ENCODE measurements around the gene PSMC4.

The PSMC4 gene
- 65.8 to 82.2 (median 72.4) reads per million in 4 donors for total RNA-seq

DNA sequence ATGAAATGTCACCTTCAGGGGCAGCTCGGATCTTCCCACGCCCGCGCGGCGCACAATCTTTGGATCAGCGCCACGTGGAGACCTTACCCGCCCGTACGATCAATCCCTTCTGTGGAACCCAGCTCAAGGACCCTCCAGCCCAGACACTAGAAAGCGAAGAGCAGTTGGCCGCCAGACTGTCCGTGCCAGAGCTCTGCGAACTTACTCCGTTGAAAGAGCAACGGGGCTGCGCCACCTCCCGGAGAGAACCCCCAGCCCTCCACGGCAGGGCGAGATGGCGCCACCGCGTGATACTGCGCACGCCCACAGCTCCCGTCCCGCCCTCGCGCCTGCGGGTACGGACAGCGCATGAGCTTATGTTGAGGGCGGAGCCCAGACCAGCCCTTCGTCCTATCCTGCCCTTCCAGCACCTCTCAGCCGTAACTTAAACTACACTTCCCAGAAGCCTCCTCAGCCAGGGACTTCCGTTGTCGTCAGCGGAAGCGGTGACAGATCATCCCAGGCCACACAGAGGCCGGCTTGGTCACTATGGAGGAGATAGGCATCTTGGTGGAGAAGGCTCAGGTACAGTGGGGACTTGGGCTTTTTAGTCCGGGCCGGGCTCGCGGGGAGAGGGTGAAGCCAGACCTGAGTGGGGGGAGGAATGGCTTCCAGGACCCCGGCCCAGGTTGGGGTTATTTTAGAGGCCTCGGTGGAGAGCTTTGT lies at the start of gene PSMC4:
PSMC4 (plus strand) TSS at position 491 of the 705 bp plus-strand sequence; CDS start at position 529, 38 bp downstream.
- peak; percentile 95 to 99 (median 97) for DNase-seq

- no peak for DNase-seq
These were observed 47.1 kb upstream of the PSMC4 start for GRCh38 chr19:39923862-39924261.

GRCh38 chr19:39924389-39924788 lies 46.6 kb upstream of the PSMC4 start:
- DNase-seq = no peak

GRCh38 chr19:39924952-39925351 lies 46.0 kb upstream of the PSMC4 start:
- DNase-seq = no peak

DNA sequence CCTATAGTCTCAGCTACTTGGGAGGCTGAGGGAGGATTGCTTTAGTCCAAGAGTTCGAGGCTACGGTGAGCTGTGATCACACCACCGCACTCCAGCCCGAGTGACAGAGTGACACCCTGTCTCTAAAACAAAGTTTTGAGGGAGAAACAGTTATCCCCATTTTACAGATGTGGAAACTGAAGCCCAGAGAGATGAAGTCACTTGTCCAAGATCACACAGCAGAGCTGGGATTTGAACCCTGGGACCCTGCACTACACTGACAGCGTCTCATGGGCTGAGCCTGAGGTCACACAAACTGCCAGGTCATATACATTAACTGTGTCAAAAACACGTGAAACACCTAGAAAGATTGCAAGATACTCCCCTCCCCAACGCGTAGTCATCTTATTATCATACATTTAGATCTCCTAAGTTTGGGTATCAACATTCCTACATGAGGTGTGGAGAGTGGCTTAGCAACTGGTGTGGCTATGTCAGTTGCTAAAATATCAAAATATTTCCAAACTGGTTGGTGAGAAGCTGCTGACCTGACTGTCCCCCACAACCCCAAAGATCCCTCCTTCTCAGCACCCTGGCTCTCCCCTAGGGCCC lies 44.7 kb upstream of the PSMC4 start:
- no peak for DNase-seq

DNA sequence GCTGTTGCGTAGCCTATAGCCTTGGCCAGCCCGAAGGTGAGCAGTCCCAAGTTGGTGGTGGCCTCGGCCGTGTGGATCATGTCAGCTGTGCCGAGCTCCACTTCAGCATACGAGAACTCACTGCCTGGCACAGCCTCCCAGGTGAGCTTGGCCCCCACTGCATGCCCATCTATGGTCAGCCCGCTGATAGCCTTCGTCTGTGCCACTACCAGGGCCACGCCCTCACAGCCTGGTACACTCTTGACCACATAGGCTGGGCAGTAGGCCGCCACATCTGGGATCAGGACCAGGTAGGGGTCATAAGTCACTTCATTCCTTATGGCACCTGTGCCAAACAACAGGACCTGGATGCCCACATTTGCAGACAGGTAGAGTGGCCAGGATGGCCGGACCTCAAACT lies 43.9 kb upstream of the PSMC4 start:
- no peak for DNase-seq

DNA sequence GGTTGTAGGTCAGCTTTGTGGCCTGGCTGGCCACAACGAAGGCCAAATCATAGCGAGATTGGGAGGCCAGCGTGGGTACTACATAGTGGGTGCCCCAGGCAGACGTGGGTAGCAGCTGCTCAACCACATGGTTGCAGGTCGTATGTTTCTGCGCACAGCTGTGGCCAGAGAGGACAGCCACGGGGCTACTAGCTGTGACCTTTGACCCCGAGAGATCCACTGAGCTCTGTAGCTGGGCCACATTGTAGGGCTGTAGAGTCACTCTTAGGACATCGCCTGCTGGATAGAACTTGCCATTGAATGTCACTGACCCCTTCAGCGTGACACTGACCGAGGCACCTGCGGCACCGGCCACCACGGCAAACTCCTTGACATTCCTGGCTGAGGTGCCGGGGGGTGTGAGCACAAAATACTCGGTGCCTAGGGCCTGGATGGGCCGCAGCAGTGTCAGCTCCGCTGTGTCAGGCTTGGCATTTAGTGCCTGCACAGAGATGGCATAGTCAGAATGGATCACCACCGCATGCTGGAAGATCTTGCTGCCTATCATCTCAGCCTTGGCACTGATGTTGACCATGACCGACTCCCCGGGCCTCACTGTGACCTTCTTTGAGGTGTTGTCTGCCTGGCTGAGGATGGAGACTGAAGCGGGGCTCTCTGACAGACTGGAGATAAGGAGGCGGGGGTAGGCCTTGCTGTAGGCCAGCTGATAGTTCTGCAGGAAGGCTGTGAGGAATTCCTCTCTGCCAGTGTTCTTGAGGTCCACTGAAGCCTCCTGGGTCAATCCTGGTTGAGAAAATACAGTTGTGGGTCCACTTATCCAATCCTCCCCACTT lies 43.2 kb upstream of the PSMC4 start:
- DNase-seq = no peak

DNA sequence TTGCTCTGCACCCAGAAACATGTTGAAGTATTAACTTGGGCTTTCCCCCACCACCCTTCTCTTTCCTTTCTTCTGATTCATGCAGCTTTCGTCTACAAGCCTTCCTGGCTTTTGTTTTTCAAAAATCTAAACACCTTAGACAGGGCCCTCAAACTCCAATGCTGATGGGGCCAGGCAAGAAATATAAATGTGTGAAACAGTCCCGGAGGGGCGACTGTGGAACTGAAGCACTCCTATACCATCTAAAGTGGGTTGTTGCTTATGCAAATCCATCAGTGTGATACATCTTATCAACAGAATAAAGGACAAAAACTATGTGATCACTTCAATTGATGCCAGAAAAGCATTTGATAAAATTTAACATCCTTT lies 42.6 kb upstream of the PSMC4 start:
- DNase-seq = no peak

DNA sequence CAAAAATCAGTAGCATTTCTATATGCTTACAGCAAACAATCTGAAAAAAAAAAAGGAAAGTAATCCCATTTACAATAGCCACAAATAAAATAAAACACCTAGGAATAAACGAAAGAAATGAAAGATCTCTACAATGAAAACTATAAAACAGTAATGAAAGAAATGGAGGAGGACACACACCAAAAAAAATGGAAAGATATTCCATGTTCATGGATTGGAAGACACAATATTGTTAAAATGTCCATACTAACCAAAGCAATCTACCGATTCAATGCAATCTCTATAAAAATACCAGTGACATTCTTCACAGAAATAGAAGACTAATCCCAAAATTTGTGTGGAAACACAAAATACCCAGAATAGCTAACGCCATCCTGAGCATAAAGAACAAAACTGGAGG lies 41.2 kb upstream of the PSMC4 start:
- DNase-seq = no peak

- DNase-seq = no peak
These were observed 36.2 kb upstream of the PSMC4 start, which contains the start of gene FCGBP for GRCh38 chr19:39934584-39935363. Gene FCGBP (minus strand): TSS chr19:39934634.

DNA sequence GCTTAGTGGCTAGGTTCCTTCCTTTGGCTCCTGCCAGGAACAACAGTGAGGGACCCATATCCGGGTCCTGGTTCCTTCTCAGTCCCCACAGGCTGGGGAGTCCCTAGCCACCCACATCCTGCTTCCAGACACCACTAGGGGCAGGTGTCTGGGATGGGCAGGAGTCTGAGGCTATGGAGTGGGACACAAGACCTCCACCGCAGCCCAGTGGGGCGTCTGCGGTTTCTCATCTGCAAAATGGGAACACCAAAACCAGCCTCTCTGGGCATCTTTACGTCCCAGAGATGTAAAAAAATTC lies 35.7 kb upstream of the PSMC4 start:
- no peak for DNase-seq

- DNase-seq = no peak
These were observed 34.9 kb upstream of the PSMC4 start for GRCh38 chr19:39936020-39936419.

GRCh38 chr19:39936622-39937021 lies 34.3 kb upstream of the PSMC4 start:
- DNase-seq = no peak

DNA sequence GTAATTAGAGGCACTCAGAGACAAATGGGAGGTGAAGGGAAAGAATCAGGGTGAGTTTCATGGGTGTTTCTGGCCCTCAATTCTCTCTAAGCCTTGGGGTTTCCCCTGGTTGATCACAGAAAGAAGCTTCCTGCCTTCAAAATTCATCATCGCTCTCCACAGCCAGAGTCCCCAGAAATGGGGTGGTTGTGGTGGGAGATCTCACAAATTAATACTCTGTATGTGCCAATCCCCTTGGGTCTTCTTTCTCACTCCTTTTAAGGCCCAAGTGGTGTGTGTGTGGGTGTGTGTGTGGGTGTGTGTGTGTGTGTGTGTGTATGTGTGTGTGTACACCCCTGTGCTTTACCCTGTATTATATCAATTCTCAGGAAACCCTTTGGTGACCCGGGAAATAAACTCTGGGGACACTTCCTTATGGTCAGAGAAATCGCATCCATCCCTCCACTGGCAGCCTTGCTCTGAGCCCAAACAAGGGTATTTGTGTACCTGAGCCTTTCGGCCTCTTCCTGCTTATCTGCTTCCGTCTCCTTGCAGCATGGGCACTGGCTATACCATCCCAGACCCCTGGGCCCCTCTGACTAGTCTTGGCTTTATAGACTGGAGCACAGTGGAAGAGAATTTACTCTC lies 33.8 kb upstream of the PSMC4 start:
- peak in 1 of 5 donors; percentile 25 for DNase-seq

- no peak for DNase-seq
These were observed 33.2 kb upstream of the PSMC4 start for GRCh38 chr19:39937787-39938186.

DNA sequence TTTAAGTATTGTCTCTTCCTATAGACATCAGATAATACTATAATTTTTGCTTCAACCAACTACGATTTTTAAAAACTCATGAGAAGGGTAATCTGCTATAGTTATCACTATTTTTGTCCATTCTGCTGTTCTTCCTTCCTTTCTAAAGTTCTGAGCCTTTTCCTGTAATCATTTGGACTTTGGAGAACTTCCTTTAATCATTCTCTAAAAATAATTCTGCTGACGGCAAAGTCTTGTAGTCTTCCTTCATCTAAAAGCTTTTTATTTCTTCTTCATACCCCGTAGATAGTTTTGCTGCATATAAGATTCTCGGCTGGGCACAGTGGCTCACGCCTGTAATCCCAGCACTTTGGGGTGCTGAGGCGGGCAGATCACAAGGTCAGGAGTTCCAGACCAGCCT lies 31.4 kb upstream of the PSMC4 start:
- no peak for DNase-seq

GRCh38 chr19:39940221-39940833 lies 30.6 kb upstream of the PSMC4 start:
- no peak for DNase-seq

DNA sequence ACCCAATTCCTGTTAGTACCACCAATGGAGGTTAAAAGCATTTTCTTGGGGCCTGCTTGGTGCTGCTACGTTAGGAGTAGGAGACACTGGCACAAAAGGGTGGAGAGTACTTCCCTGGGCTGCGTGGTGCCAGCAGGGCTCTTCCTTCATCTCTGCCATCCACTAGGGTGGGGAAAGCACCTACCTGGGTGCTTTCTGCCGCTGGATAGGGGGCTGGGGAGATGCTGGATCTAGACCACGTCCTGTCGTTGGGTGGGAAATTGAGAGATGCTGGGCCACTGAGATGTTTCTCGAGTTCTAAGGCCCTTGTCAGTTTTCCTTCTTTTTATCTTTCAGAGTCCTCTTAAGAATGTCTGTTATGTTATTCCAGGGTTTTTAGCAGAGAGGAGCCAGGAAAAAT lies 29.8 kb upstream of the PSMC4 start:
- DNase-seq = no peak

GRCh38 chr19:39941615-39942365 lies 29.2 kb upstream of the PSMC4 start:
- peak; percentile 21 to 77 (median 41) for DNase-seq

DNA sequence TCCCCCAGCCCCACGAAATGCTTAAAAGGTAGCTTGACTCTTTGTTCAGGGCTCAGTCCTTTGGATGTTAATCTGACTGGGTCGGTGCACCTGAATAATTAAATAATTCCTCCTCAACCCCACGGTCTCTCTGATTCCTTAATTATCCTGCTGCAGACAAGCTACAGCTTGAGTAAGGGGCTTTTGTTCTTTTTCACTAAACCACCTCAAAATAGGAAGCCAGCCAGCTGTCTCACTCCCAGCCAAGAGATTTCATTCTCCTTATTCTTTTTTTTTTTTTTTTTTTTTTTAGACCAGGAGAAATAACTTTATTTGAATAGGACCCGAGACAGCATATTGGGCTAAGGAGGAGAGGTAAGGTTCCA lies 28.6 kb upstream of the PSMC4 start:
- DNase-seq = no peak

GRCh38 chr19:39943586-39943985 lies 27.4 kb upstream of the PSMC4 start:
- DNase-seq = no peak

DNA sequence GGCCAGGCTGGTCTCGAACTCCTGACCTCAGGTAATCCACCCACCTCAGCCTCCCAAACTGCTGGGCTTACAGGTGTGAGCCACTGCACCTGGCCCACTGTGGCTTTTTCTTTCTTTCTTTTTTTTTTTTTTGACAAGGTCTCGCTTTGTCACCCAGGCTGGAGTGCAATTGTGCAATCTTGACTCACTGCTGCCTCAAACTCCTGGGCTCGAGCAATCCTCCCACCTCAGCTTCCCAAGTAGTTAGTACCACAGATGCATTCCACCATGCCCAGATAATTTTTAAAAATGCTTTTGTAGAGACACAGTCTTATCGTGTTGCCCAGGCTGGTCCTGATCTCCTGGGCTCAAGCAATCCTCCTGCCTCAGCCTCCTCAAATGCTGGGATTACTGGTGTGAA lies 24.4 kb upstream of the PSMC4 start:
- no peak for DNase-seq
